Activated CD8-positive, alpha-beta T cell treated with anti-CD3 and anti-CD28 coated beads for 36 hours (primary cell): Measurements from ENCODE around the gene TBX21. TPM values are rescaled to one million over a fixed set of nuclear protein-coding genes. Genes with fewer than 3 reads are reported as not detected.

ENCODE experiments used
- ATAC-seq: fragments of 200-7000 bp; cut with Tn5 transposase; one replicate; pipeline ENCODE4 v1.10.0; 2021; ENCODE audit warnings: mild to moderate bottlenecking, moderate library complexity
- CTCF ChIA-PET: fragments of 350-600 bp; sonication (Branson Sonifier 250); formaldehyde crosslinking; loops from one replicate; lab custom pipeline; 2021; ENCODE audit warnings: antibody characterized with exemption; lab: Charles Lee
- POLR2A ChIA-PET: fragments of 350-600 bp; sonication (Branson Sonifier 250); formaldehyde crosslinking; loops from one replicate; lab custom pipeline; 2021; ENCODE audit warnings: antibody characterized with exemption; lab: Charles Lee
- DNase-seq: peaks from one replicate; pipeline ENCODE4 v3.0.0-alpha.2; 2020
- H3K27ac Mint-ChIP-seq: one replicate; pipeline ENCODE4 v1.8.0; 2021; ENCODE audit warnings: mild to moderate bottlenecking, mixed read lengths
- H3K27me3 Mint-ChIP-seq: one replicate; pipeline ENCODE4 v1.8.0; 2021; ENCODE audit warnings: mixed read lengths
- H3K36me3 Mint-ChIP-seq: one replicate; pipeline ENCODE4 v1.8.0; 2021; ENCODE audit warnings: low read depth, mixed read lengths
- H3K4me1 Mint-ChIP-seq: one replicate; pipeline ENCODE4 v1.8.0; 2021; ENCODE audit warnings: low read depth, mixed read lengths
- H3K4me3 Mint-ChIP-seq: one replicate; pipeline ENCODE4 v1.8.0; 2021; ENCODE audit warnings: mild to moderate bottlenecking, moderate library complexity, mixed read lengths
- H3K9me3 Mint-ChIP-seq: one replicate; pipeline ENCODE4 v1.8.0; 2021; ENCODE audit warnings: mixed read lengths
- intact Hi-C: fragments of 100-400 bp; cut with micrococcal nuclease; formaldehyde crosslinking; loops from one replicate; pipeline ENCODE4 v1.10.0; 2022
- total RNA-seq, 2 experiments: library from RNA; stranded (reverse); gene quantifications; one replicate each; pipeline ENCODE4 v1.2.3, GENCODE V29; 2021
- TF ChIP-seq, protein P1 (sequence below): fragments of 200-600 bp; IDR thresholded peaks from one replicate; pipeline ENCODE4 v1.8.0; 2022; ENCODE audit warnings: antibody characterized with exemption, mild to moderate bottlenecking

Gene TBX21
- total RNA-seq, 2 experiments from 2014 or later: 53.0 to 56.9 TPM

DNA sequence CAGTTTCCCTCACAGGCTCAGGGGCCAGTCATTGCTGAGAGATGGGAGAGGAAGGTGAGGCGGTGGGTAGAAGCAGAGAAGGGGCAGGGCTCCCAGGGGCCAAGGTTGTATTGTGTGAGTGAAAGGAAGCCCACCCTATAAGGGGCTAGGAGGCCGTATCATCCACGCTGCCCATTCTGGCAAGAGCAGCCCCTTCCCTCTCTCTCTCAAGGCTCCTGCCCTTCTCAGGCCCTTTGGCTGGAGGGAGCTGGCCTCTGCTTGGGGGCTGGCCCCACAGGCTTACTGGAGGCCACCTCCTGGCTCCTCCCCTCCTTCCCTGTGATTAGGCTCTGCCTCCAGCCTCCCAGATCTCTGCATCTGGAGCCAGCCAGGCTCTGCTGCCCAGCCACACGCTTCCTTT is 31.4 kb upstream of the TBX21 start:
- ChIA-PET POLR2A (interaction anchor here (1.0 to 18.8 kb wide), 6 partner anchors 8 to 38 kb away, joined by 4 to 493 read pairs (median 17); partner anchors contain the start of genes TBKBP1 and TBX21), CTCF (interaction anchor here (1.0 to 19.3 kb wide), 6 partner anchors 12 to 100 kb away, joined by 4 to 424 read pairs (median 14); partner anchors contain the start of gene TBX21)
- no peaks in the 10 kb centered on the region for H3K9me3 Mint-ChIP-seq
- peaks cover 17% of the 10 kb centered on the region for H3K36me3 Mint-ChIP-seq
- H3K27ac Mint-ChIP-seq: peak overlapping the region; percentile 93
- intact Hi-C loops: loop anchor here (2.0 kb wide), 1 partner anchor 17 kb away; no protein-coding TSS in a partner anchor
- TF ChIP-seq, protein P1, sequence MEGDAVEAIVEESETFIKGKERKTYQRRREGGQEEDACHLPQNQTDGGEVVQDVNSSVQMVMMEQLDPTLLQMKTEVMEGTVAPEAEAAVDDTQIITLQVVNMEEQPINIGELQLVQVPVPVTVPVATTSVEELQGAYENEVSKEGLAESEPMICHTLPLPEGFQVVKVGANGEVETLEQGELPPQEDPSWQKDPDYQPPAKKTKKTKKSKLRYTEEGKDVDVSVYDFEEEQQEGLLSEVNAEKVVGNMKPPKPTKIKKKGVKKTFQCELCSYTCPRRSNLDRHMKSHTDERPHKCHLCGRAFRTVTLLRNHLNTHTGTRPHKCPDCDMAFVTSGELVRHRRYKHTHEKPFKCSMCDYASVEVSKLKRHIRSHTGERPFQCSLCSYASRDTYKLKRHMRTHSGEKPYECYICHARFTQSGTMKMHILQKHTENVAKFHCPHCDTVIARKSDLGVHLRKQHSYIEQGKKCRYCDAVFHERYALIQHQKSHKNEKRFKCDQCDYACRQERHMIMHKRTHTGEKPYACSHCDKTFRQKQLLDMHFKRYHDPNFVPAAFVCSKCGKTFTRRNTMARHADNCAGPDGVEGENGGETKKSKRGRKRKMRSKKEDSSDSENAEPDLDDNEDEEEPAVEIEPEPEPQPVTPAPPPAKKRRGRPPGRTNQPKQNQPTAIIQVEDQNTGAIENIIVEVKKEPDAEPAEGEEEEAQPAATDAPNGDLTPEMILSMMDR: no peak
- ATAC-seq (no peak), DNase-seq (no peak)
- H3K4me3 Mint-ChIP-seq: peak overlapping the region; percentile 63
- H3K27me3 Mint-ChIP-seq: no peaks in the 10 kb centered on the region
- peaks cover 87% of the 10 kb centered on the region for H3K4me1 Mint-ChIP-seq

DNA sequence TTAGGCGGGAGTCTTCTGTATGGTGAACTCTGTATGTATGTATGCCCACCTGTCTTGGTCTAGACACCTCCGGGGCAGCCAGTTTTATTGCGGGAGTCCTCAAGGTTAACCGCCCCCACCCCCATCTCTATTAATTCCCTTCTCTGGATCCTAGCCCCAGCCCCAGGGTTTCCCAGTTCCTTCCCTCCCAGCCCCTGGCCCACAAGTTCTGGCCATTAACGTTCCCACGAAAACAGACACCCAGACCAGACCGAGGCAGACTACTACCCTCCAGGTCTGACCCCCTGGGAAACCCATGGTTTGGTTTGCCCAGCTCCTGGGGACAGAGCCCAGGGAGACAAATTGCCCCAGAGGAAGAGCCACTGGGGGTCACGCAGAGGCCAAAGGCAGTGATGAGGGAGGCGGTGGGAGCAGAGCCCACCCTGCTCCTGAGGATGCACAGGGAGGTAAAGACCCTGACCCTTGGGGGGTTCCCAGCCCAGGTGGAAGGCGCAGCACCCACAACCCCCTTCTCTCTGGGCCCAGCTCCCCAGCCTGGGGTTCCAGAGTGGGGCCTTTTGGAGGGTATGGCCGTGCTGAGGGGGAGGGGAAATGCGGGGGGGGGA is 30.5 kb upstream of the TBX21 start:
- CTCF ChIA-PET: interaction anchor here (1.6 to 19.3 kb wide), 3 partner anchors 11 to 35 kb away, joined by 4 to 424 read pairs (median 240); partner anchors contain the start of gene TBX21
- intact Hi-C loops: loop anchor here (2.0 kb wide), 1 partner anchor 16 kb away; no protein-coding TSS in a partner anchor
- ATAC-seq: no peak

DNA sequence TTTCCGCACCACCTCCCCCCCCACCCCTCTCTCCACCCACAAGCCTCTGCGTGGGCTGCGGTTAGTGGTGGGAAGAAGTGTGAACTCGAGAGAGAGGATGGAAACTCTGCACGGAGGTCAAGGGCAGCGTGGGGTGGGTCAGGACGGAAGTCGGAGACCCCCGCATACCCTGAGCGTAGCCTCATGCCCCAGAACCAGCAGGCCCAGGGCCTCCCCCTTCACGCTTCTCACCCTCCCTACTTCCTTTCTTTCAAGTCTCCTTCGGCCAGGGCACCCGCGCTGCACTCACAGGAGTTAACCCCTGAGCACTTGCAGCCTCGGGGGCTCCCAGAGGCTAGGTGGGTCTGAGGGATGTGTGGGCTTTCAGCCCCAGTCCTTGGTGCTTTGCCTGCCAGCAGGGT is 29.8 kb upstream of the TBX21 start:
- CTCF ChIA-PET: interaction anchor here (13.6 to 19.3 kb wide), 2 partner anchors 10 to 35 kb away, joined by 240 to 424 read pairs; partner anchors contain the start of gene TBX21
- H3K27ac Mint-ChIP-seq: peak overlapping the region; percentile 97
- H3K36me3 Mint-ChIP-seq: peaks cover 17% of the 10 kb centered on the region
- peak; percentile 84 for DNase-seq
- H3K4me3 Mint-ChIP-seq: peak overlapping the region; percentile 77
- TF ChIP-seq, protein P1: no peak
- POLR2A ChIA-PET: interaction anchor here (0.6 to 18.8 kb wide), 5 partner anchors 10 to 334 kb away, joined by 3 to 493 read pairs (median 28); partner anchors contain the start of genes TBKBP1 and TBX21
- peak; percentile 40 for ATAC-seq
- H3K27me3 Mint-ChIP-seq: no peaks in the 10 kb centered on the region
- intact Hi-C loops: loop anchor here (2.0 kb wide), 1 partner anchor 16 kb away; no protein-coding TSS in a partner anchor
- peaks cover 87% of the 10 kb centered on the region for H3K4me1 Mint-ChIP-seq
- no peaks in the 10 kb centered on the region for H3K9me3 Mint-ChIP-seq

More for the DNA sequence above, 30.5 kb upstream of the TBX21 start:
- H3K36me3 Mint-ChIP-seq: peaks cover 17% of the 10 kb centered on the region
- TF ChIP-seq, protein P1: no peak
- H3K27me3 Mint-ChIP-seq: no peaks in the 10 kb centered on the region
- H3K9me3 Mint-ChIP-seq: no peaks in the 10 kb centered on the region
- DNase-seq: no peak
- POLR2A ChIA-PET: interaction anchor here (1.6 to 18.8 kb wide), 5 partner anchors 8 to 39 kb away, joined by 4 to 493 read pairs (median 28); partner anchors contain the start of genes TBKBP1 and TBX21
- H3K4me1 Mint-ChIP-seq: peaks cover 87% of the 10 kb centered on the region
- H3K4me3 Mint-ChIP-seq: peak overlapping the region; percentile 63
- H3K27ac Mint-ChIP-seq: peak overlapping the region; percentile 93

DNA sequence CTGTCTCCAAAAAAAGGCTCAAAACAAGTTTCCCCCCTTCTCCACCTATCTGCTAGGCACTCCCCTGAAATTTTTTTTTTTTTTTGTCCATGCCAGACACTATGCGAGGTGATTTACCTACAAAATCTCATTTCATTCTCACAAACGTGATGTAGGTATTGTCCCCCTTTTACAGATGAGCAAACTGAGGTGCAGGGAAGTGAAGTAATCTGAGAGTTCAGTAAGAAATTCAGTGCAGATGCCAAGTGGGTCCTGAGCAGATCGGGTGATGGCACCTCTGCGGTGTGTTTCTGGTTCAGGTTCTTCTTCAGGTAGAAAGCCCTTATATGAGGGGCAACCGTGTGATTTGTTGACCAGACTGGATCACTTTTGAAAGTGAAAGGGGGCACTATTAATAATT is 29.4 kb upstream of the TBX21 start:
- H3K9me3 Mint-ChIP-seq: no peaks in the 10 kb centered on the region
- intact Hi-C loops: loop anchor here (2.0 kb wide), 1 partner anchor 15 kb away; no protein-coding TSS in a partner anchor

More for the DNA sequence above, 29.4 kb upstream of the TBX21 start:
- DNase-seq: peak; percentile 42
- Mint-ChIP-seq H3K4me3 (peak overlapping the region; percentile 77), H3K36me3 (peaks cover 16% of the 10 kb centered on the region), H3K27ac (peak overlapping the region; percentile 97), H3K27me3 (no peaks in the 10 kb centered on the region), H3K4me1 (peaks cover 82% of the 10 kb centered on the region)
- ATAC-seq: no peak
- TF ChIP-seq, protein P1: no peak
- POLR2A ChIA-PET: interaction anchor here (0.6 to 18.8 kb wide), 5 partner anchors 11 to 333 kb away, joined by 3 to 493 read pairs (median 28); partner anchors contain the start of genes TBKBP1 and TBX21
- CTCF ChIA-PET: interaction anchor here (1.0 to 19.3 kb wide), 5 partner anchors 10 to 243 kb away, joined by 3 to 424 read pairs (median 4); partner anchors contain the start of gene TBX21
